Measurements from ENCODE around the gene NGF.
"Not testable (repeated sequence)": the region's sequence is repeated elsewhere in the genome, so short reads cannot be mapped to it uniquely, and the experiment has no call there.

Gene NGF

GRCh38 chr1:115332813-115333608, 5.0 kb downstream of the NGF start:
- no peak for DNase-seq

- DNase-seq: no peak
Measured at GRCh38 chr1:115331558-115332331, 6.3 kb downstream of the NGF start.

- no peak for DNase-seq
Measured at GRCh38 chr1:115330480-115331013, 7.5 kb downstream of the NGF start.

GRCh38 chr1:115329965-115330364, 8.1 kb downstream of the NGF start:
- DNase-seq: no peak

- no peak for DNase-seq
Measured at GRCh38 chr1:115327270-115327669, 10.8 kb downstream of the NGF start.

- no peak for DNase-seq
Measured at GRCh38 chr1:115326419-115326818, 11.6 kb downstream of the NGF start.

- DNase-seq: no peak
Measured at GRCh38 chr1:115325874-115326273, 12.2 kb downstream of the NGF start.

GRCh38 chr1:115324649-115325420, 13.2 kb downstream of the NGF start:
- DNase-seq: no peak

GRCh38 chr1:115323366-115324004, 14.6 kb downstream of the NGF start:
- no peak for DNase-seq

GRCh38 chr1:115322631-115323030, 15.4 kb downstream of the NGF start:
- DNase-seq: no peak

GRCh38 chr1:115320377-115320776, 17.7 kb downstream of the NGF start:
- no peak for DNase-seq

- DNase-seq: no peak
Measured at GRCh38 chr1:115319706-115320105, 18.3 kb downstream of the NGF start.

GRCh38 chr1:115317101-115318012, 20.7 kb downstream of the NGF start:
- no peak for DNase-seq

- no peak for DNase-seq
Measured at GRCh38 chr1:115314765-115315164, 23.3 kb downstream of the NGF start.

- DNase-seq: no peak
Measured at GRCh38 chr1:115314092-115314491, 24.0 kb downstream of the NGF start.

GRCh38 chr1:115313182-115313581, 24.9 kb downstream of the NGF start:
- DNase-seq: no peak

GRCh38 chr1:115312742-115313141, 25.3 kb downstream of the NGF start:
- DNase-seq: no peak

GRCh38 chr1:115311474-115311989, 26.5 kb downstream of the NGF start:
- no peak for DNase-seq

GRCh38 chr1:115310581-115311473, 27.2 kb downstream of the NGF start:
- DNase-seq: no peak

- not testable (repeated sequence) for DNase-seq
Measured at GRCh38 chr1:115309504-115309903, 28.5 kb downstream of the NGF start.
